ENCODE results near the gene LCN2. TPM values are rescaled to one million over a fixed set of nuclear protein-coding genes. Genes with fewer than 3 reads are reported as not detected.
"Not testable (repeated sequence)": the region's sequence is repeated elsewhere in the genome, so short reads cannot be mapped to it uniquely, and the experiment has no call there.

The LCN2 gene
- total RNA-seq, 4 donors from 2014 or later, result 36.2 to 931 (median 809) TPM

- no peaks in the 10 kb centered on the region for H3K27me3 ChIP-seq
- H3K36me3 ChIP-seq, result peaks cover 50 to 91% (median 56%) of the 10 kb centered on the region in 3 donors
These were observed 29.7 kb downstream of the LCN2 start for GRCh38 chr9:128178806-128179431.

GRCh38 chr9:128180001-128180400 lies 30.7 kb downstream of the LCN2 start:
- intact Hi-C loops (cut with DNase I), result no loop called here
- no peak overlapping the region for H3K27ac ChIP-seq
- H3K27me3 ChIP-seq, result no peaks in the 10 kb centered on the region
- H3K4me3 ChIP-seq, result no peak overlapping the region
- WGBS, 2 donors, result 96 to 100% methylated on average over 4 to 6 of the region's 8 CpGs
- H3K9me3 ChIP-seq, result no peaks in the 10 kb centered on the region
- H3K4me1 ChIP-seq, result peaks cover 3 to 24% (median 7%) of the 10 kb centered on the region in 3 donors
- DNase-seq, result no peak
- TF ChIP-seq CTCF (IDR thresholded peaks at IDR 0.05) (no peak), POLR2A (IDR thresholded peaks at IDR 0.05) (no peak)
- H3K36me3 ChIP-seq, result peaks cover 46 to 91% (median 56%) of the 10 kb centered on the region in 3 donors

More at GRCh38 chr9:128178806-128179431, 29.7 kb downstream of the LCN2 start:
- no peak overlapping the region for H3K27ac ChIP-seq
- DNase-seq, result no peak
- H3K4me3 ChIP-seq, result no peak overlapping the region
- TF ChIP-seq CTCF (IDR thresholded peaks at IDR 0.05) (no peak), POLR2A (IDR thresholded peaks at IDR 0.05) (no peak)
- 89% methylated on average over 4 of the region's 11 CpGs; no CpG with 5 or more reads in 1 of the 2 donors for WGBS, 2 donors
- H3K9me3 ChIP-seq, result no peaks in the 10 kb centered on the region
- intact Hi-C loops (cut with DNase I), result no loop called here
- peaks cover 3 to 23% (median 7%) of the 10 kb centered on the region in 3 donors for H3K4me1 ChIP-seq

GRCh38 chr9:128180447-128180846 lies 31.2 kb downstream of the LCN2 start:
- TF ChIP-seq CTCF (IDR thresholded peaks at IDR 0.05) (no peak), POLR2A (IDR thresholded peaks at IDR 0.05) (no peak)
- intact Hi-C loops (cut with DNase I), result no loop called here
- WGBS, 2 donors, result 94 to 100% methylated on average over 1 to 2 of the region's 8 CpGs
- Histone ChIP-seq H3K27me3 (no peaks in the 10 kb centered on the region), H3K9me3 (no peaks in the 10 kb centered on the region), H3K4me3 (no peak overlapping the region), H3K36me3 (peaks cover 42 to 91% (median 55%) of the 10 kb centered on the region in 3 donors), H3K4me1 (peaks cover 3 to 24% (median 7%) of the 10 kb centered on the region in 3 donors), H3K27ac (no peak overlapping the region)
- no peak for DNase-seq

- intact Hi-C loops (cut with DNase I); H3K4me3 ChIP-seq; DNase-seq; H3K9me3 ChIP-seq; H3K27ac ChIP-seq; H3K27me3 ChIP-seq: not testable (repeated sequence)
- WGBS, 2 donors, result 17 to 34% methylated on average over 2 to 7 of the region's 12 CpGs
- Histone ChIP-seq H3K36me3 (peaks cover 31 to 91% (median 44%) of the 10 kb centered on the region in 3 donors), H3K4me1 (peaks cover 3 to 24% (median 7%) of the 10 kb centered on the region in 3 donors)
- TF ChIP-seq CTCF (IDR thresholded peaks at IDR 0.05), result peak in 4 of 6 experiments; percentile 41 to 71 (median 50)
These were observed 32.2 kb downstream of the LCN2 start for GRCh38 chr9:128181480-128181879.

GRCh38 chr9:128182893-128183588 lies 33.8 kb downstream of the LCN2 start:
- Histone ChIP-seq H3K9me3 (no peaks in the 10 kb centered on the region), H3K36me3 (peaks cover 27 to 91% (median 30%) of the 10 kb centered on the region in 3 donors), H3K4me3 (no peak overlapping the region), H3K27me3 (no peaks in the 10 kb centered on the region), H3K27ac (peak overlapping the region; percentile 52 to 77 (median 73)), H3K4me1 (peaks cover 0 to 18% (median 7%) of the 10 kb centered on the region in 3 donors)
- TF ChIP-seq CTCF (IDR thresholded peaks at IDR 0.05) (no peak), POLR2A (IDR thresholded peaks at IDR 0.05) (no peak)
- intact Hi-C loops (cut with DNase I), result no loop called here
- DNase-seq, result no peak
- 46 to 50% methylated on average over 3 to 4 of the region's 12 CpGs for WGBS, 2 donors
